Kidney epithelial cell (primary cell): Measurements from ENCODE around the gene CFAP43. TPM values are rescaled to one million over a fixed set of nuclear protein-coding genes. Genes with fewer than 3 reads are reported as not detected.

Experiments used
- DNase-seq: peaks from one replicate; pipeline ENCODE4 v3.0.0-alpha.2; 2010; ENCODE audit warnings: low read depth
- H3K27me3 ChIP-seq: 2 replicates; pipeline ENCODE4 v1.6.0; 2011; ENCODE audit warnings: low read length; ENCODE audit not compliant: control insufficient read depth, insufficient read depth
- H3K36me3 ChIP-seq: 2 replicates; pipeline ENCODE4 v1.5.1; 2011; ENCODE audit warnings: low read length; ENCODE audit not compliant: control insufficient read depth, insufficient read depth
- H3K4me3 ChIP-seq: 2 replicates; pipeline ENCODE4 v1.5.1; 2011; ENCODE audit warnings: low read depth, mild to moderate bottlenecking, control low read depth, low read length
- CTCF ChIP-seq: IDR thresholded peaks from 2 replicates; pipeline ENCODE4 v1.5.1; 2011; ENCODE audit warnings: mild to moderate bottlenecking, moderate library complexity, low read length, control low read depth, inconsistent platforms; ENCODE audit not compliant: insufficient read depth, poor library complexity, severe bottlenecking
- total RNA-seq: library from RNA; depleted of rRNA; stranded (reverse); fragments of >200 nt; gene quantifications from 2 replicates; pipeline ENCODE4 v1.2.3, GENCODE V29; 2015

Gene CFAP43
- total RNA-seq, 1 donor from 2014 or later = 0.75 TPM

- DNase-seq = no peak
- no peak for TF ChIP-seq CTCF
- Histone ChIP-seq H3K36me3 (no peaks in the 10 kb centered on the region), H3K27me3 (no peaks in the 10 kb centered on the region), H3K4me3 (peak overlapping the region; percentile 94)
Measured at GRCh38 chr10:104122225-104123107, 109.7 kb downstream of the CFAP43 start.

- H3K36me3 ChIP-seq = no peaks in the 10 kb centered on the region
- no peaks in the 10 kb centered on the region for H3K27me3 ChIP-seq
- peak; percentile 51 for TF ChIP-seq CTCF
- peak; percentile 85 for DNase-seq
- peak within 1 kb of the TSS; percentile 94 for H3K4me3 ChIP-seq
Measured at GRCh38 chr10:104121485-104122224, 110.5 kb downstream of the CFAP43 start, which contains the start of gene SFR1. SFR1 (plus strand) TSS chr10:104122171; CDS start chr10:104122184, 13 bp downstream.

- Histone ChIP-seq H3K36me3 (no peaks in the 10 kb centered on the region), H3K4me3 (peak overlapping the region; percentile 50), H3K27me3 (no peaks in the 10 kb centered on the region)
- TF ChIP-seq CTCF = no peak
- DNase-seq = peak; percentile 93
Measured at GRCh38 chr10:104120903-104121484, 111.2 kb downstream of the CFAP43 start.

- H3K4me3 ChIP-seq = no peak overlapping the region
- no peaks in the 10 kb centered on the region for H3K36me3 ChIP-seq
- no peaks in the 10 kb centered on the region for H3K27me3 ChIP-seq
- no peak for DNase-seq
- TF ChIP-seq CTCF = no peak
Measured at GRCh38 chr10:104120512-104120902, 111.7 kb downstream of the CFAP43 start.

GRCh38 chr10:104119996-104120395, 112.2 kb downstream of the CFAP43 start:
- no peaks in the 10 kb centered on the region for H3K36me3 ChIP-seq
- H3K4me3 ChIP-seq = no peak overlapping the region
- no peak for DNase-seq
- no peak for TF ChIP-seq CTCF
- H3K27me3 ChIP-seq = no peaks in the 10 kb centered on the region
